HG03432 (cell line): ENCODE results near the gene BFSP1.

ENCODE experiments used
- ATAC-seq: cut with Tn5 transposase; IDR thresholded peaks from one replicate; pipeline ENCODE4 v1.9.1; 2021; ENCODE audit warnings: mild to moderate bottlenecking, moderate library complexity; ENCODE audit not compliant: unreplicated experiment

BFSP1 gene

GRCh38 chr20:17500271-17500670, 30.9 kb downstream of the BFSP1 start:
- no peak for ATAC-seq

GRCh38 chr20:17499041-17499440, 32.1 kb downstream of the BFSP1 start:
- ATAC-seq, result no peak

- no peak for ATAC-seq
Measured at GRCh38 chr20:17498641-17499040, 32.5 kb downstream of the BFSP1 start.

GRCh38 chr20:17497821-17498580, 33.2 kb downstream of the BFSP1 start:
- ATAC-seq, result no peak

GRCh38 chr20:17495826-17496225, 35.4 kb downstream of the BFSP1 start:
- no peak for ATAC-seq

- no peak for ATAC-seq
Measured at GRCh38 chr20:17494201-17494600, 37.0 kb downstream of the BFSP1 start.

- no peak for ATAC-seq
Measured at GRCh38 chr20:17493173-17493572, 38.0 kb downstream of the BFSP1 start.

- ATAC-seq, result no peak
Measured at GRCh38 chr20:17491488-17491887, 39.7 kb downstream of the BFSP1 start.

GRCh38 chr20:17491041-17491440, 40.1 kb downstream of the BFSP1 start:
- ATAC-seq, result no peak

- ATAC-seq, result no peak
Measured at GRCh38 chr20:17490501-17490900, 40.7 kb downstream of the BFSP1 start.

- ATAC-seq, result no peak
Measured at GRCh38 chr20:17488916-17489600, 42.1 kb downstream of the BFSP1 start.

GRCh38 chr20:17485017-17485416, 46.2 kb downstream of the BFSP1 start:
- ATAC-seq, result no peak

- ATAC-seq, result no peak
Measured at GRCh38 chr20:17482536-17482935, 48.6 kb downstream of the BFSP1 start.

GRCh38 chr20:17481661-17482060, 49.5 kb downstream of the BFSP1 start:
- ATAC-seq, result no peak

GRCh38 chr20:17480696-17481095, 50.5 kb downstream of the BFSP1 start:
- no peak for ATAC-seq

- ATAC-seq, result no peak
Measured at GRCh38 chr20:17479063-17479657, 52.0 kb downstream of the BFSP1 start.

- ATAC-seq, result no peak
Measured at GRCh38 chr20:17473659-17474058, 57.5 kb downstream of the BFSP1 start.

- no peak for ATAC-seq
Measured at GRCh38 chr20:17471606-17472187, 59.5 kb downstream of the BFSP1 start.

- no peak for ATAC-seq
Measured at GRCh38 chr20:17470973-17471372, 60.2 kb downstream of the BFSP1 start.

- ATAC-seq, result no peak
Measured at GRCh38 chr20:17470521-17470920, 60.7 kb downstream of the BFSP1 start.

GRCh38 chr20:17469246-17470030, 61.7 kb downstream of the BFSP1 start:
- ATAC-seq, result no peak
